Naive B cell (primary cell): ENCODE measurements around the gene DIP2A. TPM values are rescaled to one million over a fixed set of nuclear protein-coding genes. Genes with fewer than 3 reads are reported as not detected.

Experiments
- ATAC-seq, 2 donors: fragments of 150-1000 bp; cut with Tn5 transposase; 2 replicates each; pipeline ENCODE4 v1.10.0; 2021; ENCODE audit warnings: low read depth in 2 of 2, mild to moderate bottlenecking in 2 of 2, moderate library complexity in 2 of 2
- DNase-seq: peaks from one replicate; pipeline ENCODE4 v3.0.0; 2022
- H3K27ac Mint-ChIP-seq, 6 donors: one replicate each; pipeline ENCODE4 v1.8.0; 2020 to 2022; ENCODE audit warnings: mild to moderate bottlenecking in 6 of 6, mixed read lengths in 6 of 6, moderate library complexity in 5 of 6, inconsistent platforms in 2 of 6
- H3K27me3 Mint-ChIP-seq, 3 donors: one replicate each; pipeline ENCODE4 v1.8.0; 2021 to 2022; ENCODE audit warnings: mixed read lengths in 3 of 3, mild to moderate bottlenecking in 1 of 3
- H3K36me3 Mint-ChIP-seq, 2 donors: one replicate each; pipeline ENCODE4 v1.8.0; 2020 to 2022; ENCODE audit warnings: mixed read lengths in 2 of 2, inconsistent platforms in 1 of 2, mild to moderate bottlenecking in 1 of 2
- H3K4me1 Mint-ChIP-seq, 3 donors: one replicate each; pipeline ENCODE4 v1.8.0; 2020 to 2022; ENCODE audit warnings: mixed read lengths in 3 of 3, inconsistent platforms in 1 of 3, mild to moderate bottlenecking in 1 of 3, moderate library complexity in 1 of 3
- H3K4me3 Mint-ChIP-seq, 8 donors: one replicate each; pipeline ENCODE4 v1.8.0; 2020 to 2022; ENCODE audit warnings: mild to moderate bottlenecking in 8 of 8, mixed read lengths in 8 of 8, moderate library complexity in 8 of 8, inconsistent platforms in 2 of 8
- H3K9me3 Mint-ChIP-seq, 7 donors: one replicate each; pipeline ENCODE4 v1.8.0; 2020 to 2022; ENCODE audit warnings: mixed read lengths in 7 of 7, mild to moderate bottlenecking in 5 of 7, inconsistent platforms in 2 of 7, moderate library complexity in 1 of 7
- polyA plus RNA-seq, 6 donors: library from polyadenylated mRNA; unstranded; fragments of 300-500 nt; fragmentation: Illumina TruSeq; gene quantifications; one replicate each; pipeline ENCODE4 v1.2.3, GENCODE V29; 2021; ENCODE audit warnings: low read depth in 6 of 6

DIP2A gene
- polyA plus RNA-seq, 6 donors from 2014 or later: 0.34 to 12.4 (median 7.3) TPM

- H3K4me3 Mint-ChIP-seq: no peak overlapping the region
- peaks cover 0 to 7% (median 3%) of the 10 kb centered on the region in 3 donors for H3K4me1 Mint-ChIP-seq
- DNase-seq (no peak), ATAC-seq (no peak)
- no peaks in the 10 kb centered on the region for H3K9me3 Mint-ChIP-seq
- no peaks in the 10 kb centered on the region for H3K27me3 Mint-ChIP-seq
- peaks cover 4 to 21% of the 10 kb centered on the region in 2 donors for H3K36me3 Mint-ChIP-seq
- peak overlapping the region in 1 of 6 donors; percentile 52 for H3K27ac Mint-ChIP-seq
These were observed 38.2 kb upstream of the DIP2A start for GRCh38 chr21:46420241-46421190.

GRCh38 chr21:46421191-46421750 lies 37.4 kb upstream of the DIP2A start:
- no peaks in the 10 kb centered on the region for H3K9me3 Mint-ChIP-seq
- peaks cover 0 to 7% (median 3%) of the 10 kb centered on the region in 3 donors for H3K4me1 Mint-ChIP-seq
- peaks cover 4 to 21% of the 10 kb centered on the region in 2 donors for H3K36me3 Mint-ChIP-seq
- no peak overlapping the region for H3K4me3 Mint-ChIP-seq
- H3K27me3 Mint-ChIP-seq: no peaks in the 10 kb centered on the region
- H3K27ac Mint-ChIP-seq: no peak overlapping the region
- DNase-seq (no peak), ATAC-seq (no peak)

DNA sequence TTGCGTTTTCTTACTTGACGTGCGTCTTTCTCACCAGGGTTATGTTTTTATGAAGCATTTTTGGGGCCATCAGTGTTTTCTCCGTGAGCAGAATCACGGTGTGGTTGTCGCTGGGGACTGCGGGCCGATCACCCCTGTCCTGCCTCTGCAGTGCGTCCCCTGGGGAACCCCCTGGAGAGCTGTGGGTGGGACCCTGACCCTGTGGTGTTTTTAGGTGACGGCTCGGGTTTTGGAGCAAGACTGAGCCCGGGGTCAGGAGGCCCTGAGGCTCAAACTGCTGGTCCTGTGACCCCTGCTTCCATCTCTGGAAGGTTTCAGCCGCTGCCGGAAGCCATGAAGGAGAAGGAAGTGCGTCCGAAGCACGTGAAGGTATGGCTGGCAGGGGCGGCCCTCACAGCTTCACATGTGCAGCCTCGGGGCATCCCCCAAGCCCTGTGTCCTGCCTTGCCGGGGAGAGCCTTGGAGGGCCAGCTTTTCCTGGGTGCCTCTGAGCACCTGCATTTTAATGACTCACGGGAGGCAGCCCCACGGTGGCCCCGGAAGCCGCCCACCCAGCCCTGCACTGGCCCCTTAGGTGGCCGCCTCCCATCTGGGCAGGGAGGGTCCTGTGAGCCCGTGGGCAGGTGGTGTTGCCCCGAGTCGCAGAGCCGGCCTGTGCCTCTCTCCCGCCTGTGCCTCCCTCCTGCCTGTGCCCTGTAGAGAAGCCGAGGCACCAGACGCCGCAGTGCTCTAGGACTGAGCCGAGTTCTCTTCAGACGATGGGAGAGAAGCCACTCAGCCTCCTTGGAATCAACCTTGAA lies 36.7 kb upstream of the DIP2A start:
- Mint-ChIP-seq H3K27ac (no peak overlapping the region), H3K36me3 (peaks cover 4 to 21% of the 10 kb centered on the region in 2 donors)

GRCh38 chr21:46422636-46423241 lies 36.0 kb upstream of the DIP2A start:
- no peak for ATAC-seq
- no peak overlapping the region for H3K4me3 Mint-ChIP-seq

More for the DNA sequence above, 36.7 kb upstream of the DIP2A start:
- Mint-ChIP-seq H3K27me3 (no peaks in the 10 kb centered on the region), H3K9me3 (no peaks in the 10 kb centered on the region), H3K4me3 (no peak overlapping the region), H3K4me1 (peaks cover 0 to 7% (median 3%) of the 10 kb centered on the region in 3 donors)
- no peak for ATAC-seq
- DNase-seq: no peak

GRCh38 chr21:46423546-46424038 lies 35.1 kb upstream of the DIP2A start:
- no peaks in the 10 kb centered on the region for H3K9me3 Mint-ChIP-seq
- H3K27ac Mint-ChIP-seq: peak overlapping the region in 2 of 6 donors; percentile 63 to 76
- peak overlapping the region in 2 of 8 donors; percentile 52 to 53 for H3K4me3 Mint-ChIP-seq
- H3K27me3 Mint-ChIP-seq: no peaks in the 10 kb centered on the region
- no peak for ATAC-seq
- H3K4me1 Mint-ChIP-seq: peaks cover 0 to 7% (median 3%) of the 10 kb centered on the region in 3 donors
- DNase-seq: no peak
- peaks cover 4 to 20% of the 10 kb centered on the region in 2 donors for H3K36me3 Mint-ChIP-seq

More at GRCh38 chr21:46422636-46423241, 36.0 kb upstream of the DIP2A start:
- H3K9me3 Mint-ChIP-seq: no peaks in the 10 kb centered on the region
- no peak for DNase-seq
- peaks cover 4 to 21% of the 10 kb centered on the region in 2 donors for H3K36me3 Mint-ChIP-seq
- H3K27ac Mint-ChIP-seq: peak overlapping the region in 1 of 6 donors; percentile 72
- peaks cover 0 to 7% (median 3%) of the 10 kb centered on the region in 3 donors for H3K4me1 Mint-ChIP-seq
- no peaks in the 10 kb centered on the region for H3K27me3 Mint-ChIP-seq

- H3K27ac Mint-ChIP-seq: peak overlapping the region in 2 of 6 donors; percentile 63 to 76
- no peak for ATAC-seq
- H3K9me3 Mint-ChIP-seq: no peaks in the 10 kb centered on the region
- H3K4me3 Mint-ChIP-seq: peak overlapping the region in 2 of 8 donors; percentile 52 to 53
- DNase-seq: no peak
- peaks cover 0 to 14% of the 10 kb centered on the region in 2 donors for H3K36me3 Mint-ChIP-seq
- H3K27me3 Mint-ChIP-seq: no peaks in the 10 kb centered on the region
- peaks cover 0 to 7% (median 3%) of the 10 kb centered on the region in 3 donors for H3K4me1 Mint-ChIP-seq
These were observed 34.6 kb upstream of the DIP2A start for GRCh38 chr21:46424039-46424591.

DNA sequence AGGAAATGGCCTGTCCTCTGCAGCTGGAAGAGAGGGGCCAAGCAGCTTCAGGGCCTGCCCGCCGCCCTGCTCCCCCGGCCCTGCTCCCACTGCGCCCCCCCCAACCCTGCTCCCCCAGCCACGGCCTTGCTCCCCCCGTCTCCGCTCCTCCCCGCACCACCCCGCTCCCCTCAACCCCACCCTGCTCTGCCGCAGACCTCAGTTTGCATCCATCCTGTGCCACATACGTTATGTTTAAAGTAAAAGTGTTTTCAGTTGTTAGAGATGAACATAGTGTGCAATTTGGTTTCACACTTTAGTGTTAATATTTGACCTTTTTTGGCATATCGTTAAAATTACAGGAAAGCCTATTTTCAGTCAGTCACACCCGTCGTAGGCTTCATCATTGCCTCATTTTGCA lies 34.1 kb upstream of the DIP2A start:
- Mint-ChIP-seq H3K27ac (peak overlapping the region in 2 of 6 donors; percentile 49 to 78), H3K4me1 (peaks cover 0 to 7% (median 3%) of the 10 kb centered on the region in 3 donors), H3K27me3 (no peaks in the 10 kb centered on the region), H3K9me3 (no peaks in the 10 kb centered on the region), H3K4me3 (no peak overlapping the region), H3K36me3 (peaks cover 0 to 9% of the 10 kb centered on the region in 2 donors)
- DNase-seq (no peak), ATAC-seq (no peak)

GRCh38 chr21:46425041-46425440 lies 33.6 kb upstream of the DIP2A start:
- ATAC-seq: no peak
- Mint-ChIP-seq H3K4me3 (no peak overlapping the region), H3K27ac (no peak overlapping the region), H3K36me3 (peaks cover 0 to 7% of the 10 kb centered on the region in 2 donors), H3K27me3 (no peaks in the 10 kb centered on the region), H3K4me1 (peaks cover 0 to 7% (median 3%) of the 10 kb centered on the region in 3 donors), H3K9me3 (no peaks in the 10 kb centered on the region)
- DNase-seq: no peak

DNA sequence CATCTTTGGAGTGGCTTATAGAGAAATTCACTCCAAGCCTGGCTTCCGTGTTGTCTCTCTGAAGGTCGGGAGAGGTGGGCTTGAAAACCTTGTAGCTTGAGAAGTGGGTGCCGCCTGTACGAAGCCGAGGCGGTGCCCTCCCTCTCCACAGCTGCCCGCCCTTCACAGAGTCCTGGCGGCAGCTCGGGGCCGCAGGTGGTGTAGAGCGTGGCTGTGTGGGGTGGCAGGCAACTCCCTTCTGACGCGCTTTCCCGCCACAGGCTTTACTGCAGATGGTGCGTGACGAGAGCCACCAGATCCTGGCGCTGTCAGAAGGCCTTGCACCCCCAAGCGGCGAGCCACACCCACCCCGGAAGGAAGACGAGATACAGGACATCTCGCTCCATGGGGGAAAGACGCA lies 33.1 kb upstream of the DIP2A start:
- no peak for ATAC-seq
- Mint-ChIP-seq H3K4me1 (peaks cover 0 to 7% (median 3%) of the 10 kb centered on the region in 3 donors), H3K27ac (no peak overlapping the region)

GRCh38 chr21:46426313-46427046 lies 32.2 kb upstream of the DIP2A start:
- Mint-ChIP-seq H3K27me3 (no peaks in the 10 kb centered on the region), H3K27ac (peak overlapping the region in 2 of 6 donors; percentile 53 to 78), H3K4me3 (no peak overlapping the region), H3K4me1 (peaks cover under 1 to 7% (median 3%) of the 10 kb centered on the region in 3 donors), H3K36me3 (peaks cover 0 to 8% of the 10 kb centered on the region in 2 donors), H3K9me3 (no peaks in the 10 kb centered on the region)
- no peak for ATAC-seq
- no peak for DNase-seq

More for the DNA sequence above, 33.1 kb upstream of the DIP2A start:
- Mint-ChIP-seq H3K4me3 (no peak overlapping the region), H3K27me3 (no peaks in the 10 kb centered on the region), H3K9me3 (no peaks in the 10 kb centered on the region), H3K36me3 (peaks cover 0 to 7% of the 10 kb centered on the region in 2 donors)
- DNase-seq: no peak

GRCh38 chr21:46427516-46427915 lies 31.2 kb upstream of the DIP2A start:
- peaks cover 3 to 11% (median 7%) of the 10 kb centered on the region in 3 donors for H3K4me1 Mint-ChIP-seq
- no peaks in the 10 kb centered on the region for H3K27me3 Mint-ChIP-seq
- H3K4me3 Mint-ChIP-seq: no peak overlapping the region
- H3K27ac Mint-ChIP-seq: peak overlapping the region in 2 of 6 donors; percentile 7 to 53
- peaks cover 0 to 15% of the 10 kb centered on the region in 2 donors for H3K36me3 Mint-ChIP-seq
- DNase-seq (no peak), ATAC-seq (no peak)
- no peaks in the 10 kb centered on the region for H3K9me3 Mint-ChIP-seq

DNA sequence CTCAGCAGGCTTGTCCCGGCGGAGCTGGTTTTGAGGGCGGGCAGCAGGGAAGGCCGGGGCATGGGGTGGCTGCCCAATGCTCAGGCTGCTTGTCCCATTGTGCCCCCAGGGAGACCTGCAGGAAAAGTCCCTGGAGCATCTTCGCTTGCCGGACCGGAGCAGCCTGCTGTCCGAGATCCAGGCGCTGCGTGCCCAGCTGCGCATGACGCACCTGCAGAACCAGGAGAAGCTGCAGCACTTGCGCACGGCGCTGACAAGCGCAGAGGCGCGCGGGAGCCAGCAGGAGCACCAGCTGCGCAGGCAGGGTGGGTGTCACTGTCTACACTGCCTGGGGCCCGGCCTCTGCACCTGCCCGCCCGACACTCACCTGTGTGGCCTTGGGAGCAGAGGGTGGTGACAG lies 30.4 kb upstream of the DIP2A start:
- H3K9me3 Mint-ChIP-seq: no peaks in the 10 kb centered on the region
- peaks cover 3 to 9% (median 7%) of the 10 kb centered on the region in 3 donors for H3K4me1 Mint-ChIP-seq
- H3K36me3 Mint-ChIP-seq: peaks cover 0 to 15% of the 10 kb centered on the region in 2 donors
- H3K4me3 Mint-ChIP-seq: no peak overlapping the region
- no peak overlapping the region for H3K27ac Mint-ChIP-seq
- DNase-seq (no peak), ATAC-seq (no peak)
- H3K27me3 Mint-ChIP-seq: no peaks in the 10 kb centered on the region
